DOHH2 (cell line): ENCODE data around the gene CBARP.

Experiments
- H3F3A ChIP-seq: fragments of 200-600 bp; sonication (generic), shearing (Covaris generic); 2 replicates; pipeline ENCODE4 v1.6.0; 2016; ENCODE audit warnings: antibody characterized with exemption, mild to moderate bottlenecking; ENCODE audit not compliant: control insufficient read depth, insufficient read depth
- H3K27ac ChIP-seq: fragments of 200-600 bp; sonication (generic); 2 replicates; pipeline ENCODE4 v1.5.1; 2014; ENCODE audit warnings: low read depth, mild to moderate bottlenecking, low read length, moderate library complexity
- H3K27me3 ChIP-seq: fragments of 200-600 bp; sonication (generic); 2 replicates; pipeline ENCODE4 v1.6.1; 2014; ENCODE audit warnings: mild to moderate bottlenecking, low read length, mixed read lengths; ENCODE audit not compliant: control insufficient read depth
- H3K36me3 ChIP-seq: fragments of 200-600 bp; sonication (generic); 2 replicates; pipeline ENCODE4 v1.6.1; 2014; ENCODE audit warnings: mild to moderate bottlenecking, low read length, moderate library complexity, mixed read lengths; ENCODE audit not compliant: control insufficient read depth
- H3K4me1 ChIP-seq: fragments of 200-600 bp; sonication (generic); 2 replicates; pipeline ENCODE4 v1.6.1; 2014; ENCODE audit warnings: mild to moderate bottlenecking, low read length, mixed read lengths; ENCODE audit not compliant: control insufficient read depth
- H3K4me2 ChIP-seq: fragments of 200-600 bp; sonication (generic); 2 replicates; pipeline ENCODE4 v1.6.0; 2014; ENCODE audit warnings: mild to moderate bottlenecking, low read length, moderate library complexity
- H3K4me3 ChIP-seq: fragments of 200-600 bp; sonication (generic); 2 replicates; pipeline ENCODE4 v1.5.1; 2014; ENCODE audit warnings: mild to moderate bottlenecking, low read length, mixed read lengths
- H3K79me2 ChIP-seq: fragments of 200-600 bp; sonication (generic); 2 replicates; pipeline ENCODE4 v1.6.1; 2014; ENCODE audit warnings: mild to moderate bottlenecking, low read length, mixed read lengths; ENCODE audit not compliant: control insufficient read depth
- H3K9me2 ChIP-seq: fragments of 200-600 bp; sonication (generic); replicated peaks from 2 replicates; pipeline ENCODE4 v1.6.1; 2014; ENCODE audit warnings: mild to moderate bottlenecking, low read length, mixed read lengths; ENCODE audit not compliant: control insufficient read depth
- H3K9me3 ChIP-seq: fragments of 200-600 bp; sonication (generic); 2 replicates; pipeline ENCODE4 v1.6.1; 2014; ENCODE audit warnings: antibody characterized with exemption, low read length, mixed read lengths; ENCODE audit not compliant: control insufficient read depth, insufficient read depth
- H4K20me1 ChIP-seq: fragments of 200-600 bp; sonication (generic); 2 replicates; pipeline ENCODE4 v1.6.0; 2014; ENCODE audit warnings: low read depth, mild to moderate bottlenecking, antibody characterized with exemption, low read length, moderate library complexity; ENCODE audit not compliant: control insufficient read depth, insufficient read depth
- CTCF ChIP-seq: fragments of 200-600 bp; sonication (generic); IDR thresholded peaks from one replicate; pipeline ENCODE4 v1.5.1; 2014; ENCODE audit warnings: antibody characterized with exemption, mild to moderate bottlenecking, low read depth, low read length; ENCODE audit not compliant: poor library complexity, severe bottlenecking
- EZH2phosphoT487 ChIP-seq: fragments of 200-600 bp; sonication (generic); IDR thresholded peaks from 2 replicates; pipeline ENCODE4 v1.6.1; 2017; ENCODE audit warnings: borderline replicate concordance, mild to moderate bottlenecking, antibody characterized with exemption, low read length, moderate library complexity, mixed read lengths

The CBARP gene

GRCh38 chr19:1217366-1217765 lies 20.4 kb downstream of the CBARP start:
- H3K9me2 ChIP-seq, result no peaks in the 10 kb centered on the region
- H3K27me3 ChIP-seq, result no peaks in the 10 kb centered on the region
- H3K36me3 ChIP-seq, result peaks cover 39% of the 10 kb centered on the region
- no peak for TF ChIP-seq CTCF
- H3F3A ChIP-seq, result no peaks in the 10 kb centered on the region
- no peaks in the 10 kb centered on the region for H3K9me3 ChIP-seq
- H3K79me2 ChIP-seq, result peaks cover 81% of the 10 kb centered on the region
- H4K20me1 ChIP-seq, result peaks cover 8% of the 10 kb centered on the region; the same call in 1 of the 2 replicates
- no peak overlapping the region for H3K27ac ChIP-seq
- no peak overlapping the region for H3K4me2 ChIP-seq
- H3K4me1 ChIP-seq, result peaks cover 8% of the 10 kb centered on the region
- no peak overlapping the region for H3K4me3 ChIP-seq

GRCh38 chr19:1216756-1217155 lies 21.0 kb downstream of the CBARP start:
- no peak overlapping the region for H3K4me3 ChIP-seq
- H3F3A ChIP-seq, result no peaks in the 10 kb centered on the region
- H3K9me3 ChIP-seq, result no peaks in the 10 kb centered on the region
- no peak overlapping the region for H3K4me2 ChIP-seq
- no peaks in the 10 kb centered on the region for H3K9me2 ChIP-seq
- peaks cover 8% of the 10 kb centered on the region; the same call in 1 of the 2 replicates for H4K20me1 ChIP-seq
- H3K27me3 ChIP-seq, result no peaks in the 10 kb centered on the region
- TF ChIP-seq EZH2phosphoT487 (no peak), CTCF (no peak)
- peaks cover 8% of the 10 kb centered on the region for H3K4me1 ChIP-seq
- H3K36me3 ChIP-seq, result peaks cover 38% of the 10 kb centered on the region
- H3K27ac ChIP-seq, result no peak overlapping the region
- peaks cover 87% of the 10 kb centered on the region for H3K79me2 ChIP-seq

DNA sequence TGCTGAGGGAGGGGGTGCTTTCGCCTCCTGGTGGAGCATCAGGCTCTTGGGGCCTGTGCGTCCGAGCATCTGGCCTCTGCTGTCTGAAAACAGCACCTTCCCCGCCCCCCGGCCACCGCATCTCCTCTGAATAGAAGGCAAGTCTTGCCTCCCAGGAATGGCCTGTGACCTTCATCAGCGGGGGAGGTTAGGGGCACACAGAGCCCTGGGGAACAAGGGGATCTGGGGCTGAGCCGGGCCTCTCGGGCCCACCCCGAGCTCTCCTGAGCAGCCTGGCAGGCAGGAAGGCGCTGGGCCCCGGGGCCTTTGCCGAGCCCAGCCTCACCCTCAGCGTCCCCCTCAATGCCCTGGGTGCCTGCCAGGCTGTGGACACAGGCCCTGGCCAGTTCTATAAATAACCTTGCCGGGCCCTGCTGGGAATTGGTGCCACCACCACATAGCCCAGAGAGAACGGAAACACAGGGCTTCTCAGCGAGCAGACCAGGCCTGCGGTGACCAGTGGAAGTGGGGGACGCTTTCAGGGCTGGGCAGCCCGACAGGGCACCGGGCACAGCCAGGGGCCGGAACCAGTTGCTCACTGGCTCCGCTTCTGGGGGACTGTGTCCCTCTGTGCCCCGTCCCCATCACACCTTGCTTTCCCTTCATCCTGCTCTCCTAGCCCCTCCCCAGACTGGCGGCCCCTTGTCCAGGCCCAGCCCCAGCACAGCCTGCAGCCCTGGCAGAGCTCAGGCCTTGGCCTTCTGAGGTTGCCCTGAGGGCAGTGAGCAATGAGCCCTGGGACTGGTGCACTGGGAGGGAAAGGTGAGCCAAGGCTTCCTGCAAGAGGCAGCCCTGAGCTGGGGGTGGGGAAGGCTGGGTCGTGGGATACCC lies 22.7 kb downstream of the CBARP start:
- H3K27me3 ChIP-seq, result no peaks in the 10 kb centered on the region
- no peaks in the 10 kb centered on the region for H3K9me2 ChIP-seq
- H3K4me3 ChIP-seq, result no peak overlapping the region
- peaks cover 14% of the 10 kb centered on the region; the same call in 1 of the 2 replicates for H4K20me1 ChIP-seq
- no peaks in the 10 kb centered on the region for H3K9me3 ChIP-seq
- H3K4me2 ChIP-seq, result no peak overlapping the region
- no peak for TF ChIP-seq CTCF
- TF ChIP-seq EZH2phosphoT487, result no peak
- no peak overlapping the region for H3K27ac ChIP-seq
- peaks cover 8% of the 10 kb centered on the region for H3K4me1 ChIP-seq
- no peaks in the 10 kb centered on the region for H3F3A ChIP-seq
- H3K79me2 ChIP-seq, result peaks cover 95% of the 10 kb centered on the region
- peaks cover 29% of the 10 kb centered on the region for H3K36me3 ChIP-seq
